ENCODE data around the gene COL24A1. TPM values are rescaled to one million over a fixed set of nuclear protein-coding genes. Genes with fewer than 3 reads are reported as not detected.

Gene COL24A1
- total RNA-seq = 0.05 TPM in 1 of 2 replicates, not detected in the other

DNA sequence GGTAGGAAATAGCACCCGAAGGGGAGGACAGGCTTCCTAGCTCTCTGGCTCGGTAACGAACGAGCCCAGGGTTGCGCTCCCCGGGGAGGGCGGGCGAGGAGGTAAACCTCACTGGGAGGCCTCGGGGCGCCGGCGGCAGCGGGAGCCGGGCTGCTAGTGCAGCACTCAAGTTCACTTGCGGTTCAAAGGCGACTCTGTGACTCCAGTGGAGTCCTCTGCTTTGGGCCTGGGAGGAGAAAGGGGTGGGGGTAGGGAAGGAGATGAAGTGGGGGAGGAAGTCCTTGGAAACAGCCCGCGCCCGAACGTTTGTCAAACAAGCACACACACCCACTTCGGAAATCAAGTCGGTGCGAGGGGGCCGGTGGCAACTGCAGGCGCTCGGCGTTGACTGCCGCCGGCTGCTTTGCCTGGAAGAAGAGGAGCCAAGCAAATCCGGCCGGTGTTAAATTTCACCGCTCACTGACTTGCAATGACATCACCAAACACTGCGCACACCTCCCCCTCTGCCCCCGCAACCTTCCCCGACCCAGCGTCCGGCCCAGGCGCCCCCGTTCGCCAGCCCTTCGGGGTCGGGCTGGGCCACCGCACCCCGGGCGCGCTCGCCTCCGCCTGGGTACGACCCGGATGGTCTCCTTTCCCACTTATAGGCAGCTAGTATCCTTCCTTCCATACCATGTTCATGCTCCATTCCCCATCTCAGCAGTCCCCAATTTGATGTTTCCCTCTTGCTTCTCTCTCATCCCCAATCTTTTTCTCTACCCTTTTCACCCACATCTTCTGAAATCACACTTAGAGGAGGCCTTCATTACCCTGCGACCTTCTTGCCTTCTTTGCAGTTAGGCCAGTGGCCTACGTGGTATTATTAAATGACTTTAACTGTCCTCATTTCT lies at the start of gene COL24A1:
Gene COL24A1, minus strand, starts transcription at position 207 of the 890 bp plus-strand sequence. CDS start 376 bp downstream, outside the sequence.
- Mint-ChIP-seq H3K27me3 (ENCODE audit: insufficient read depth) (peaks cover 28% of the 10 kb centered on the region), H3K4me3 (peak within 1 kb of the TSS; percentile 41), H3K4me1 (ENCODE audit: low read depth) (peaks cover 5% of the 10 kb centered on the region), H3K27ac (no peak within 1 kb of the TSS), H3K9me3 (no peaks in the 10 kb centered on the region), H3K36me3 (ENCODE audit: low read depth) (no peaks in the 10 kb centered on the region)
- intact Hi-C loops (cut with micrococcal nuclease) = no loop called here
- no peak for DNase-seq (ENCODE audit: low spot score)

DNA sequence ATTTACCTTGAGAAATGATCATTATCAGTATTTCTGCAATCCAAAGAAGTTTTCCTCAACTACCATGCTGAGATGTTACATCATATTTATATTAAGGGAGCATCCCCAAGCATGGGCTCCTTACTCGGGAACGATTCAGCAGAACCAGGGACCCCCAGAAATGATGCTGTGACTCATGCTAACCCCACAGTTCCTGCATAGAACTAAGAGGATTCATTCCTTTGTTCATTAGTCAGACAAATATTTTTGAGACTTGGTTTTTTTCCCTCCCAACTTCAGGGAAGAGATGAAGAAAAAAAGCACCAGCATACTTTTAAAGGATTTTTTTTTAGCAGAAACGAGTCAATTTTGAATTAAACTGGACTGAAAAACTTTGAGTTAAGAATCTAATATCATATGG lies 49.2 kb upstream of the COL24A1 start:
- DNase-seq (ENCODE audit: low spot score) = no peak
- Mint-ChIP-seq H3K27me3 (ENCODE audit: insufficient read depth) (no peaks in the 10 kb centered on the region), H3K4me3 (no peak overlapping the region), H3K9me3 (no peaks in the 10 kb centered on the region), H3K4me1 (ENCODE audit: low read depth) (no peaks in the 10 kb centered on the region), H3K36me3 (ENCODE audit: low read depth) (no peaks in the 10 kb centered on the region), H3K27ac (no peak overlapping the region)
- intact Hi-C loops (cut with micrococcal nuclease) = no loop called here

- Mint-ChIP-seq H3K36me3 (ENCODE audit: low read depth) (no peaks in the 10 kb centered on the region), H3K27ac (no peak overlapping the region), H3K4me1 (ENCODE audit: low read depth) (no peaks in the 10 kb centered on the region), H3K27me3 (ENCODE audit: insufficient read depth) (no peaks in the 10 kb centered on the region), H3K4me3 (no peak overlapping the region), H3K9me3 (no peaks in the 10 kb centered on the region)
- DNase-seq (ENCODE audit: low spot score) = no peak
- intact Hi-C loops (cut with micrococcal nuclease) = no loop called here
Measured at GRCh38 chr1:86202552-86203340, 46.2 kb upstream of the COL24A1 start.

DNA sequence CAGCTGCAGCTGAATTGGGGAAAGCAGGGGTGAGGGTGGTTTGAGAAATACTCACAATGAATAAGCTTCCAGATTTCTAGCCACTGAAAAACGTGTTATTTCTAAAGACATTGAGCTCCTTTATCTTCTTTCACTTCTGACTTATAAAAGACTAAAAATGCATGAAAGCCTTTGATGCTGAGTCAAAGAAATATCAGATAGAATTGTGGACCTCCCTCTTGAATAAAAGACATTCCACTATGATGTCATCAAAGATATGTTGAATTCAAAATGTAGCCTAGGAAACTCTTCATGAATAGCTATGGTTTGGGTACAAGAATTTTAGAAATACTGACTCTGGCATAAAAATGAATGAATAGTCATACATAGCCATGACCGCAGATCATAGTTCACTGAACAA lies 44.7 kb upstream of the COL24A1 start:
- no peaks in the 10 kb centered on the region for H3K9me3 Mint-ChIP-seq
- no peak overlapping the region for H3K27ac Mint-ChIP-seq
- no peaks in the 10 kb centered on the region for H3K4me1 Mint-ChIP-seq (ENCODE audit: low read depth)
- DNase-seq (ENCODE audit: low spot score) = no peak
- intact Hi-C loops (cut with micrococcal nuclease) = no loop called here
- H3K27me3 Mint-ChIP-seq (ENCODE audit: insufficient read depth) = peaks cover 2% of the 10 kb centered on the region
- H3K4me3 Mint-ChIP-seq = no peak overlapping the region
- H3K36me3 Mint-ChIP-seq (ENCODE audit: low read depth) = no peaks in the 10 kb centered on the region

- intact Hi-C loops (cut with micrococcal nuclease) = no loop called here
- no peak overlapping the region for H3K27ac Mint-ChIP-seq
- H3K9me3 Mint-ChIP-seq = no peaks in the 10 kb centered on the region
- H3K4me3 Mint-ChIP-seq = no peak overlapping the region
- H3K36me3 Mint-ChIP-seq (ENCODE audit: low read depth) = no peaks in the 10 kb centered on the region
- no peak for DNase-seq (ENCODE audit: low spot score)
- peaks cover 2% of the 10 kb centered on the region for H3K27me3 Mint-ChIP-seq (ENCODE audit: insufficient read depth)
- no peaks in the 10 kb centered on the region for H3K4me1 Mint-ChIP-seq (ENCODE audit: low read depth)
Measured at GRCh38 chr1:86200901-86201300, 44.3 kb upstream of the COL24A1 start.

- Mint-ChIP-seq H3K4me1 (ENCODE audit: low read depth) (no peaks in the 10 kb centered on the region), H3K27ac (no peak overlapping the region), H3K9me3 (no peaks in the 10 kb centered on the region), H3K4me3 (no peak overlapping the region), H3K36me3 (ENCODE audit: low read depth) (no peaks in the 10 kb centered on the region), H3K27me3 (ENCODE audit: insufficient read depth) (peaks cover 5% of the 10 kb centered on the region)
- DNase-seq (ENCODE audit: low spot score) = no peak
- intact Hi-C loops (cut with micrococcal nuclease) = no loop called here
Measured at GRCh38 chr1:86197206-86197855, 40.8 kb upstream of the COL24A1 start.

- Mint-ChIP-seq H3K4me1 (ENCODE audit: low read depth) (no peaks in the 10 kb centered on the region), H3K9me3 (no peaks in the 10 kb centered on the region), H3K4me3 (no peak overlapping the region), H3K27ac (no peak overlapping the region), H3K36me3 (ENCODE audit: low read depth) (no peaks in the 10 kb centered on the region), H3K27me3 (ENCODE audit: insufficient read depth) (peaks cover 7% of the 10 kb centered on the region)
- no peak for DNase-seq (ENCODE audit: low spot score)
- intact Hi-C loops (cut with micrococcal nuclease) = no loop called here
Measured at GRCh38 chr1:86195281-86195680, 38.7 kb upstream of the COL24A1 start.

GRCh38 chr1:86194491-86195034 lies 38.0 kb upstream of the COL24A1 start:
- H3K4me3 Mint-ChIP-seq = no peak overlapping the region
- no peak for DNase-seq (ENCODE audit: low spot score)
- intact Hi-C loops (cut with micrococcal nuclease) = no loop called here
- H3K4me1 Mint-ChIP-seq (ENCODE audit: low read depth) = no peaks in the 10 kb centered on the region
- no peaks in the 10 kb centered on the region for H3K36me3 Mint-ChIP-seq (ENCODE audit: low read depth)
- no peak overlapping the region for H3K27ac Mint-ChIP-seq
- peaks cover 7% of the 10 kb centered on the region for H3K27me3 Mint-ChIP-seq (ENCODE audit: insufficient read depth)
- H3K9me3 Mint-ChIP-seq = no peaks in the 10 kb centered on the region

DNA sequence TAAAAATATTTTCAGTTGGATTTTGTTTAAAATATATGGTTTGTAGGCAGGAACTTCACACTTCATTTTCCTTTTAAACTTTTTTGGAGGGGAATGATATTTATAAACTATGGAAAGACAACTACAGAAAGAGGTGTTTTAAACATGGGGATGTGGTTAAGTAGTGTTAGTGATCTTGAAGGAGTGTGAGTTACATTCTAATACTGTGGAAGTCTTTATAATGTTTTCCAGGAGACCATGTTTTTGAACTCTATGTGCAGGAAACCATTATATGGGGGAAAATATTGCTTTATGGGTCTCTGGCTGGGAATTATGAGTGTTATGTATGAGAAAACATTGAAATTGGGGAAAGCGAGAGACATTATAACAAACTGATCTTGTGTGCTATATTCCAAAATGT lies 35.8 kb upstream of the COL24A1 start:
- Mint-ChIP-seq H3K4me3 (no peak overlapping the region), H3K9me3 (no peaks in the 10 kb centered on the region), H3K27me3 (ENCODE audit: insufficient read depth) (peaks cover 9% of the 10 kb centered on the region), H3K36me3 (ENCODE audit: low read depth) (no peaks in the 10 kb centered on the region), H3K27ac (no peak overlapping the region), H3K4me1 (ENCODE audit: low read depth) (no peaks in the 10 kb centered on the region)
- intact Hi-C loops (cut with micrococcal nuclease) = no loop called here
- DNase-seq (ENCODE audit: low spot score) = no peak

- no peak for DNase-seq (ENCODE audit: low spot score)
- intact Hi-C loops (cut with micrococcal nuclease) = no loop called here
- Mint-ChIP-seq H3K4me1 (ENCODE audit: low read depth) (no peaks in the 10 kb centered on the region), H3K27ac (no peak overlapping the region), H3K27me3 (ENCODE audit: insufficient read depth) (peaks cover 9% of the 10 kb centered on the region), H3K4me3 (no peak overlapping the region), H3K9me3 (no peaks in the 10 kb centered on the region), H3K36me3 (ENCODE audit: low read depth) (no peaks in the 10 kb centered on the region)
Measured at GRCh38 chr1:86191958-86192357, 35.4 kb upstream of the COL24A1 start.

DNA sequence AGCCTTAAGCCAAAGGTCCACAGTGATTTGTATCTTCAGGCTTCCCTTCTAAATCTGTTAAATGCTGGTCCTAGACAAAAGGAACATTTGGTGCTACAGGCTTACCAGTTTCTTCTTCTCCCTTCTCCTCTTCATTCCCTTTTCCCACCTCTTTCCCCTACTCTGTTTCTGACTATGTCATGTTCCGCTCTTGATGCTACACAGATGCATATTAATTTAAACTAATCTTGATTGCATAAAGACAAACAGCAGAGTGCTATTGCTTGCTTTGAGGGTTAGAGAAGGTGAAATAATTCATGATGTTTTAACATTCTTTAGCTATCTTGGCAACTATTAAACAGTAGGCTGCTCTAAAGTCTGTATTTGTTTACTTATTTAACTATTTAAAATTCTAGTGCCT lies 34.3 kb upstream of the COL24A1 start:
- intact Hi-C loops (cut with micrococcal nuclease) = no loop called here
- H3K27me3 Mint-ChIP-seq (ENCODE audit: insufficient read depth) = peaks cover 7% of the 10 kb centered on the region

DNA sequence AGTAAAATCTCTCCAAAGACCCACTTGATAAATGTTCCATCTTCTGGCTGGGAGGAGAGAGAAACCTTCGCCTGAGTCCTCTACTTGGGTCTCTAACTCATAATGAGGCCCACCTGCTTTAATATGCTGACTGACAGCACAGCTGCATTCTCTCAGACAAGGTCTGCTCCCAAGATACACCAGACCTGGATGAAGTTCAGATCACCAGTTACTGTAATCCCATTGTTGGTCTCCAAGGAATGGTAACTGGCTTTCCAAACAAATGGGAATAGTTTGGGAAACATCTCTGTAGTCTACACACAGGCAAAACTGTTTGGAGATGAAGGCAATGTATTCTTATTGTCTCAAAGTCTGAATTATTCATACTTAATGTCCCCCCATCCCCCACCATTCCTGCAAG lies 27.9 kb upstream of the COL24A1 start:
- H3K27me3 Mint-ChIP-seq (ENCODE audit: insufficient read depth) = peaks cover 2% of the 10 kb centered on the region
- DNase-seq (ENCODE audit: low spot score) = no peak
- H3K9me3 Mint-ChIP-seq = no peaks in the 10 kb centered on the region
- intact Hi-C loops (cut with micrococcal nuclease) = no loop called here
- no peaks in the 10 kb centered on the region for H3K36me3 Mint-ChIP-seq (ENCODE audit: low read depth)
- H3K4me1 Mint-ChIP-seq (ENCODE audit: low read depth) = no peaks in the 10 kb centered on the region
- H3K4me3 Mint-ChIP-seq = no peak overlapping the region
- H3K27ac Mint-ChIP-seq = no peak overlapping the region

More for the DNA sequence above, 34.3 kb upstream of the COL24A1 start:
- H3K4me1 Mint-ChIP-seq (ENCODE audit: low read depth) = no peaks in the 10 kb centered on the region
- H3K9me3 Mint-ChIP-seq = no peaks in the 10 kb centered on the region
- H3K4me3 Mint-ChIP-seq = no peak overlapping the region
- H3K36me3 Mint-ChIP-seq (ENCODE audit: low read depth) = no peaks in the 10 kb centered on the region
- no peak overlapping the region for H3K27ac Mint-ChIP-seq
- DNase-seq (ENCODE audit: low spot score) = no peak

All from activated T-helper 1 cell treated with anti-CD3 and anti-CD28 coated beads, Interleukin-12 subunit alpha, Interleukin-12 subunit beta, Interleukin-2, Interleukin-4 antibody, amounts not matched to agents 30 ng/mL and 10 ng/mL and 1 ng/mL, durations not matched to agents 14 hours and 24 hours and 36 hours (primary cell).